HCT116 (cell line): ENCODE results near the gene SNX9. TPM values are rescaled to one million over a fixed set of nuclear protein-coding genes. Genes with fewer than 3 reads are reported as not detected.

Experiments used
- ATAC-seq: fragments of 200-7000 bp; cut with Tn5 transposase; 2 replicates; pipeline ENCODE4 v1.9.1; 2020; ENCODE audit warnings: mild to moderate bottlenecking, moderate library complexity
- BruUV-seq: library from RNA; stranded (reverse); fragments of 400-500 nt; replicated peaks from 2 replicates; lab custom pipeline; 2021; lab: Mats Ljungman, UMichigan
- CTCF ChIA-PET: fragments of 300-600 bp; sonication (Branson Sonifier 250); formaldehyde crosslinking; loops from one replicate; lab custom pipeline; 2021; ENCODE audit warnings: antibody characterized with exemption; lab: Charles Lee
- POLR2A ChIA-PET: fragments of 300-600, 350-600 bp; sonication (Branson Sonifier 250); formaldehyde crosslinking; loops from one replicate; lab custom pipeline; 2021; ENCODE audit warnings: antibody characterized with exemption; lab: Charles Lee
- RAD21 ChIA-PET, 2 experiments: fragments of 300-600 bp; sonication (Branson Sonifier 250); formaldehyde crosslinking; loops; one replicate each; lab custom pipeline; 2023; ENCODE audit warnings: low total read pairs in 2 of 2; ENCODE audit not compliant: uncharacterized antibody in 2 of 2, unreplicated experiment in 2 of 2, low non-redundant PET in 1 of 2; lab: Charles Lee
- DNase-seq: peaks from one replicate; pipeline ENCODE4 v3.0.0-alpha.2; 2010; ENCODE audit warnings: low read depth, low spot score
- H2AFZ ChIP-seq: fragments of 200-600 bp; shearing (Covaris generic), sonication (generic); 2 replicates; pipeline ENCODE4 v1.6.1; 2017; ENCODE audit warnings: low read depth, mixed run types, mixed read lengths, antibody characterized with exemption, low read length; ENCODE audit not compliant: poor library complexity, severe bottlenecking
- H3K27ac ChIP-seq: 2 replicates; pipeline ENCODE4 v1.5.1; 2012; ENCODE audit warnings: low read depth, low read length
- H3K27me3 ChIP-seq: fragments of 200-600 bp; sonication (generic); 2 replicates; pipeline ENCODE4 v1.6.1; 2016; ENCODE audit warnings: mixed run types, low read length, mixed read lengths; ENCODE audit not compliant: insufficient read depth
- H3K36me3 ChIP-seq, 2 experiments: fragments of 200-500 bp in 1 of 2; fragments of 200-600 bp in 1 of 2; sonication (Bioruptor generic) in 1 of 2; sonication (generic) in 1 of 2; 2 replicates each; pipeline versions ENCODE4 v1.5.1 to v1.6.1; 2014 to 2016; ENCODE audit warnings: low read length in 2 of 2, inconsistent platforms in 1 of 2, mixed read lengths in 1 of 2, mixed run types in 1 of 2; ENCODE audit not compliant: insufficient read depth in 2 of 2, control insufficient read depth in 1 of 2
- H3K4me1 ChIP-seq, 2 experiments: fragments of 200-600 bp in 1 of 2; sonication (generic) in 1 of 2; 2 replicates each; pipeline versions ENCODE4 v1.5.1 to v1.6.1; 2012 to 2017; ENCODE audit warnings: low read length in 2 of 2, inconsistent platforms in 1 of 2, mild to moderate bottlenecking in 1 of 2, mixed read lengths in 1 of 2, mixed run types in 1 of 2, moderate library complexity in 1 of 2; ENCODE audit not compliant: insufficient read depth in 2 of 2, control insufficient read depth in 1 of 2
- H3K4me2 ChIP-seq: fragments of 200-600 bp; sonication (generic); 2 replicates; pipeline ENCODE4 v1.6.1; 2017; ENCODE audit warnings: mixed run types, low read length, mixed read lengths
- H3K4me3 ChIP-seq, 2 experiments: fragments of 200-600 bp in 1 of 2; sonication (generic) in 1 of 2; replicated peaks in 1 of 2; 2 replicates each; pipeline ENCODE4 v1.5.1; 2011 to 2016; ENCODE audit warnings: low read length in 2 of 2, control low read depth in 1 of 2, low read depth in 1 of 2, mild to moderate bottlenecking in 1 of 2, mixed read lengths in 1 of 2, mixed run types in 1 of 2
- H3K79me2 ChIP-seq: fragments of 200-600 bp; sonication (generic); 2 replicates; pipeline ENCODE4 v1.6.1; 2017; ENCODE audit warnings: mild to moderate bottlenecking, mixed run types, low read length, moderate library complexity, mixed read lengths; ENCODE audit not compliant: insufficient read depth
- H3K9ac ChIP-seq: fragments of 200-600 bp; sonication (generic); 2 replicates; pipeline ENCODE4 v1.6.1; 2016; ENCODE audit warnings: low read length, mixed read lengths
- H3K9me2 ChIP-seq: fragments of 200-600 bp; sonication (generic), shearing (Covaris generic); 2 replicates; pipeline ENCODE4 v1.6.1; 2017; ENCODE audit warnings: mixed run types, mild to moderate bottlenecking, moderate library complexity; ENCODE audit not compliant: insufficient read depth
- H3K9me3 ChIP-seq, 2 experiments: fragments of 200-500 bp in 1 of 2; fragments of 200-600 bp in 1 of 2; sonication (Bioruptor generic) in 1 of 2; sonication (generic) in 1 of 2; 2 replicates each; pipeline ENCODE4 v1.6.1; 2014 to 2017; ENCODE audit warnings: low read length in 2 of 2, mixed read lengths in 2 of 2, inconsistent platforms in 1 of 2, low read depth in 1 of 2, mild to moderate bottlenecking in 1 of 2, mixed run types in 1 of 2, moderate library complexity in 1 of 2; ENCODE audit not compliant: control insufficient read depth in 1 of 2, insufficient read depth in 1 of 2
- H4K20me1 ChIP-seq: fragments of 200-600 bp; sonication (generic), shearing (Covaris generic); 2 replicates; pipeline ENCODE4 v1.6.1; 2017; ENCODE audit warnings: mixed run types, mild to moderate bottlenecking, moderate library complexity; ENCODE audit not compliant: insufficient read depth
- CBX3 ChIP-seq: IDR thresholded peaks from 2 replicates; pipeline ENCODE4 v1.6.1; 2012; ENCODE audit warnings: low read depth
- CEBPB ChIP-seq: IDR thresholded peaks from 2 replicates; pipeline ENCODE4 v1.6.1; 2012; ENCODE audit warnings: low read depth
- EGR1 ChIP-seq: IDR thresholded peaks from 2 replicates; pipeline ENCODE4 v1.6.1; 2012; ENCODE audit warnings: low read depth
- EZH2 ChIP-seq: fragments of 200-600 bp; sonication (generic); IDR thresholded peaks from 2 replicates; pipeline ENCODE4 v1.6.1; 2017; ENCODE audit warnings: antibody characterized with exemption, mixed run types
- EZH2phosphoT487 ChIP-seq: fragments of 200-600 bp; IDR thresholded peaks from 2 replicates; pipeline ENCODE4 v1.6.1; 2018; ENCODE audit warnings: antibody characterized with exemption, borderline replicate concordance
- FOSL1 ChIP-seq: IDR thresholded peaks from 2 replicates; pipeline ENCODE4 v1.6.1; 2012; ENCODE audit warnings: low read depth
- JUND ChIP-seq: IDR thresholded peaks from 2 replicates; pipeline ENCODE4 v1.6.1; 2012
- POLR2A ChIP-seq: IDR thresholded peaks from 2 replicates; pipeline ENCODE4 v1.7.0; 2011; ENCODE audit warnings: borderline replicate concordance; ENCODE audit not compliant: insufficient read depth, insufficient read length; ENCODE audit errors: extremely low read depth
- RAD21 ChIP-seq: IDR thresholded peaks from 2 replicates; pipeline ENCODE4 v1.6.1; 2012; ENCODE audit warnings: low read depth, mild to moderate bottlenecking
- SIN3A ChIP-seq: IDR thresholded peaks from 2 replicates; pipeline ENCODE4 v1.6.1; 2012; ENCODE audit warnings: low read depth
- SP1 ChIP-seq: IDR thresholded peaks from 2 replicates; pipeline ENCODE4 v1.6.1; 2012; ENCODE audit warnings: low read depth
- SRF ChIP-seq: IDR thresholded peaks from 2 replicates; pipeline ENCODE4 v1.6.1; 2012; ENCODE audit warnings: low read depth
- ZFX ChIP-seq: fragments of 450-650 bp; IDR thresholded peaks from 2 replicates; pipeline ENCODE4 v1.6.1; 2017
- ZNF274 ChIP-seq: fragments of 200-500 bp; sonication (Bioruptor generic); IDR thresholded peaks from 2 replicates; pipeline ENCODE4 v1.6.1; 2014; ENCODE audit warnings: mild to moderate bottlenecking, low read depth, low read length, inconsistent platforms
- intact Hi-C: fragments of 100-400 bp; cut with micrococcal nuclease; formaldehyde crosslinking; loops from 2 replicates; pipeline ENCODE4 v1.10.0; 2022
- total RNA-seq: library from RNA; stranded (reverse); gene quantifications from one replicate; pipeline ENCODE4 v1.2.1, GENCODE V29; 2021; ENCODE audit not compliant: unreplicated experiment
- TF ChIP-seq, protein P1 (sequence below): IDR thresholded peaks from 2 replicates; pipeline ENCODE4 v1.6.1; 2012
- TF ChIP-seq, protein P2 (sequence below): IDR thresholded peaks from 2 replicates; pipeline ENCODE4 v1.6.1; 2011; ENCODE audit warnings: mild to moderate bottlenecking, low read length, moderate library complexity; ENCODE audit not compliant: insufficient replicate concordance; ENCODE audit errors: extremely low read depth
- TF ChIP-seq, protein P3 (sequence below): IDR thresholded peaks from 2 replicates; pipeline ENCODE4 v1.6.1; 2012; ENCODE audit warnings: low read depth
- TF ChIP-seq, protein P4 (sequence below): IDR thresholded peaks from 2 replicates; pipeline ENCODE4 v1.6.1; 2012
- TF ChIP-seq, protein P5 (sequence below), 3 experiments: fragments of 200-600 bp in 1 of 3; sonication (generic) in 1 of 3; IDR thresholded peaks in 2 of 3; conservative IDR thresholded peaks in 1 of 3; 2 replicates each; pipeline ENCODE4 v1.5.1; 2012 to 2017; ENCODE audit warnings: low read depth in 2 of 3, low read length in 2 of 3, antibody characterized with exemption in 1 of 3, borderline replicate concordance in 1 of 3, control low read depth in 1 of 3, mild to moderate bottlenecking in 1 of 3, mixed read lengths in 1 of 3, mixed run types in 1 of 3, moderate library complexity in 1 of 3; ENCODE audit not compliant: insufficient read depth in 1 of 3

Gene SNX9
- total RNA-seq, 1 experiment from 2014 or later = 42.5 TPM

DNA sequence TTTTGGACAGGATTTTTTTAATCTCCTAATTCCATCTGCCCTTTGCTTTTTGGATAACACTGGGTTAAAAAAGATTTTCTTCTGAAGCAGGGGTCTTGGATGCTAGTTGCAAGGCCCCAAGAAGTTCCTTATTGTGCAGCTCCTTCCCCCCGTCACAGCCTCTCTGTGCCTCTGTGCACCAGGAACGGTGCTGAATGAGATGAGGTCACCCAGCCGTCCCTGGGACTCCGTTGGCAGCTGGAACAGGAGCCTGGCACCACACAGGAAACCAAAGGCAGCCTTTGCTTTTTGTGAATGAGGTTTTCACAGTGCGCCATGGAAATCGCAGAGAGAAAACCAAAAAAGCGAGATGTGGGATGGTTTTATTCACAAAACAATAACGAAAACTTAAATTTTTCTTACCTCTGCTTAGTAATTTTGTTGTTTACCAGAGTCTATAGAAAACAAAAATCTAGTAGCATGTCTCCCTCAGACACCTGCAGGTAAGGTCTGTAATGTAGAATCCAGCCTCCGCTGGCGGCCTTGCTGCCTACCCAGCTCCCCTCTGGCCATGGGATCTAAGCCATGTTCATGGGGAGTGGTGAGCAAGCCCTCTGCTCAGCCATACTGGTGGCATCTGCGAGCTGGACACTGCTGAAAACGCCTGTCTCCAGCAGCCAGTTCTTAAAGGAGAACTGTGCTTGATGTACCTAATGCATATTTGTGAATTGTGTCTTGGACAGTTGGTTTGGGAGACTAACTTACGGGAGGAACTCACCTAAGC lies 118.2 kb downstream of the SNX9 start:
- CTCF ChIA-PET = no interaction called here
- no TSS peak for BruUV-seq
- H3K36me3 ChIP-seq = peaks cover 20 to 27% of the 10 kb centered on the region in 2 experiments
- no peak overlapping the region for H2AFZ ChIP-seq
- H3K9me3 ChIP-seq = no peaks in the 10 kb centered on the region
- RAD21 ChIA-PET = no interaction called here
- H3K4me3 ChIP-seq = no peak overlapping the region
- no peak for TF ChIP-seq EGR1
- TF ChIP-seq SRF = no peak
- TF ChIP-seq, protein P1, sequence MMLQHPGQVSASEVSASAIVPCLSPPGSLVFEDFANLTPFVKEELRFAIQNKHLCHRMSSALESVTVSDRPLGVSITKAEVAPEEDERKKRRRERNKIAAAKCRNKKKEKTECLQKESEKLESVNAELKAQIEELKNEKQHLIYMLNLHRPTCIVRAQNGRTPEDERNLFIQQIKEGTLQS = no peak
- no peak for TF ChIP-seq CEBPB
- TF ChIP-seq, protein P2, sequence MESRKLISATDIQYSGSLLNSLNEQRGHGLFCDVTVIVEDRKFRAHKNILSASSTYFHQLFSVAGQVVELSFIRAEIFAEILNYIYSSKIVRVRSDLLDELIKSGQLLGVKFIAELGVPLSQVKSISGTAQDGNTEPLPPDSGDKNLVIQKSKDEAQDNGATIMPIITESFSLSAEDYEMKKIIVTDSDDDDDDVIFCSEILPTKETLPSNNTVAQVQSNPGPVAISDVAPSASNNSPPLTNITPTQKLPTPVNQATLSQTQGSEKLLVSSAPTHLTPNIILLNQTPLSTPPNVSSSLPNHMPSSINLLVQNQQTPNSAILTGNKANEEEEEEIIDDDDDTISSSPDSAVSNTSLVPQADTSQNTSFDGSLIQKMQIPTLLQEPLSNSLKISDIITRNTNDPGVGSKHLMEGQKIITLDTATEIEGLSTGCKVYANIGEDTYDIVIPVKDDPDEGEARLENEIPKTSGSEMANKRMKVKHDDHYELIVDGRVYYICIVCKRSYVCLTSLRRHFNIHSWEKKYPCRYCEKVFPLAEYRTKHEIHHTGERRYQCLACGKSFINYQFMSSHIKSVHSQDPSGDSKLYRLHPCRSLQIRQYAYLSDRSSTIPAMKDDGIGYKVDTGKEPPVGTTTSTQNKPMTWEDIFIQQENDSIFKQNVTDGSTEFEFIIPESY = no peak
- TF ChIP-seq RAD21 = no peak
- TF ChIP-seq, protein P3, sequence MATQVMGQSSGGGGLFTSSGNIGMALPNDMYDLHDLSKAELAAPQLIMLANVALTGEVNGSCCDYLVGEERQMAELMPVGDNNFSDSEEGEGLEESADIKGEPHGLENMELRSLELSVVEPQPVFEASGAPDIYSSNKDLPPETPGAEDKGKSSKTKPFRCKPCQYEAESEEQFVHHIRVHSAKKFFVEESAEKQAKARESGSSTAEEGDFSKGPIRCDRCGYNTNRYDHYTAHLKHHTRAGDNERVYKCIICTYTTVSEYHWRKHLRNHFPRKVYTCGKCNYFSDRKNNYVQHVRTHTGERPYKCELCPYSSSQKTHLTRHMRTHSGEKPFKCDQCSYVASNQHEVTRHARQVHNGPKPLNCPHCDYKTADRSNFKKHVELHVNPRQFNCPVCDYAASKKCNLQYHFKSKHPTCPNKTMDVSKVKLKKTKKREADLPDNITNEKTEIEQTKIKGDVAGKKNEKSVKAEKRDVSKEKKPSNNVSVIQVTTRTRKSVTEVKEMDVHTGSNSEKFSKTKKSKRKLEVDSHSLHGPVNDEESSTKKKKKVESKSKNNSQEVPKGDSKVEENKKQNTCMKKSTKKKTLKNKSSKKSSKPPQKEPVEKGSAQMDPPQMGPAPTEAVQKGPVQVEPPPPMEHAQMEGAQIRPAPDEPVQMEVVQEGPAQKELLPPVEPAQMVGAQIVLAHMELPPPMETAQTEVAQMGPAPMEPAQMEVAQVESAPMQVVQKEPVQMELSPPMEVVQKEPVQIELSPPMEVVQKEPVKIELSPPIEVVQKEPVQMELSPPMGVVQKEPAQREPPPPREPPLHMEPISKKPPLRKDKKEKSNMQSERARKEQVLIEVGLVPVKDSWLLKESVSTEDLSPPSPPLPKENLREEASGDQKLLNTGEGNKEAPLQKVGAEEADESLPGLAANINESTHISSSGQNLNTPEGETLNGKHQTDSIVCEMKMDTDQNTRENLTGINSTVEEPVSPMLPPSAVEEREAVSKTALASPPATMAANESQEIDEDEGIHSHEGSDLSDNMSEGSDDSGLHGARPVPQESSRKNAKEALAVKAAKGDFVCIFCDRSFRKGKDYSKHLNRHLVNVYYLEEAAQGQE = no peak
- TF ChIP-seq SP1 = no peak
- no peak for TF ChIP-seq EZH2
- no peak for TF ChIP-seq ZNF274
- TF ChIP-seq CBX3 = no peak
- TF ChIP-seq JUND = no peak
- TF ChIP-seq, protein P4, sequence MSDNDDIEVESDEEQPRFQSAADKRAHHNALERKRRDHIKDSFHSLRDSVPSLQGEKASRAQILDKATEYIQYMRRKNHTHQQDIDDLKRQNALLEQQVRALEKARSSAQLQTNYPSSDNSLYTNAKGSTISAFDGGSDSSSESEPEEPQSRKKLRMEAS = no peak
- TF ChIP-seq, protein P5, sequence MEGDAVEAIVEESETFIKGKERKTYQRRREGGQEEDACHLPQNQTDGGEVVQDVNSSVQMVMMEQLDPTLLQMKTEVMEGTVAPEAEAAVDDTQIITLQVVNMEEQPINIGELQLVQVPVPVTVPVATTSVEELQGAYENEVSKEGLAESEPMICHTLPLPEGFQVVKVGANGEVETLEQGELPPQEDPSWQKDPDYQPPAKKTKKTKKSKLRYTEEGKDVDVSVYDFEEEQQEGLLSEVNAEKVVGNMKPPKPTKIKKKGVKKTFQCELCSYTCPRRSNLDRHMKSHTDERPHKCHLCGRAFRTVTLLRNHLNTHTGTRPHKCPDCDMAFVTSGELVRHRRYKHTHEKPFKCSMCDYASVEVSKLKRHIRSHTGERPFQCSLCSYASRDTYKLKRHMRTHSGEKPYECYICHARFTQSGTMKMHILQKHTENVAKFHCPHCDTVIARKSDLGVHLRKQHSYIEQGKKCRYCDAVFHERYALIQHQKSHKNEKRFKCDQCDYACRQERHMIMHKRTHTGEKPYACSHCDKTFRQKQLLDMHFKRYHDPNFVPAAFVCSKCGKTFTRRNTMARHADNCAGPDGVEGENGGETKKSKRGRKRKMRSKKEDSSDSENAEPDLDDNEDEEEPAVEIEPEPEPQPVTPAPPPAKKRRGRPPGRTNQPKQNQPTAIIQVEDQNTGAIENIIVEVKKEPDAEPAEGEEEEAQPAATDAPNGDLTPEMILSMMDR (IDR thresholded peaks at IDR 0.05 in 2 of 3, conservative IDR thresholded peaks at IDR 0.05 in 1 of 3; ENCODE audit: borderline replicate concordance in 1 of 3, insufficient read depth in 1 of 3, low read depth in 2 of 3, low read length in 2 of 3) = no peak
- no peak for TF ChIP-seq EZH2phosphoT487
- TF ChIP-seq FOSL1 = no peak
- no peak for TF ChIP-seq POLR2A
- TF ChIP-seq SIN3A = no peak
- no peak for TF ChIP-seq ZFX
- intact Hi-C loops = loop anchor here (10.0 kb wide), 2 partner anchors 296 to 626 kb away; no protein-coding TSS in a partner anchor
- H3K27me3 ChIP-seq = no peaks in the 10 kb centered on the region
- no peaks in the 10 kb centered on the region for H4K20me1 ChIP-seq
- H3K27ac ChIP-seq = no peak overlapping the region
- DNase-seq = no peak
- no peaks in the 10 kb centered on the region for H3K4me1 ChIP-seq
- H3K4me2 ChIP-seq = no peak overlapping the region
- no peaks in the 10 kb centered on the region for H3K79me2 ChIP-seq
- H3K9ac ChIP-seq = no peak overlapping the region
- H3K9me2 ChIP-seq = no peaks in the 10 kb centered on the region
- no peak for ATAC-seq
- POLR2A ChIA-PET = no interaction called here
